A673 (cell line): ENCODE results near the gene CACNA1A. TPM values are rescaled to one million over a fixed set of nuclear protein-coding genes. Genes with fewer than 3 reads are reported as not detected.

Experiments
- BruUV-seq: library from RNA; stranded (reverse); fragments of 400-500 nt; replicated peaks from 2 replicates; lab custom pipeline; 2021; lab: Mats Ljungman, UMichigan
- CTCF ChIA-PET: fragments of 300-600 bp; sonication (Branson Sonifier 250); formaldehyde crosslinking; loops from one replicate; lab custom pipeline; 2022; ENCODE audit warnings: antibody characterized with exemption; lab: Charles Lee
- POLR2A ChIA-PET: fragments of 300-600 bp; sonication (Branson Sonifier 250); formaldehyde crosslinking; loops from one replicate; lab custom pipeline; 2022; ENCODE audit warnings: antibody characterized with exemption; ENCODE audit not compliant: low non-redundant PET; lab: Charles Lee
- DNase-seq: peaks from one replicate; pipeline ENCODE4 v3.0.0-alpha.2; 2015; ENCODE audit warnings: low spot score
- H3K27ac ChIP-seq: fragments of 200-600 bp; sonication (generic); 2 replicates; pipeline ENCODE4 v1.5.1; 2016; ENCODE audit warnings: mixed run types, low read depth, mild to moderate bottlenecking, mixed read lengths, antibody characterized with exemption, low read length; ENCODE audit not compliant: poor library complexity, severe bottlenecking
- H3K27me3 ChIP-seq: fragments of 200-600 bp; sonication (generic); replicated peaks from 2 replicates; pipeline ENCODE4 v1.6.1; 2017; ENCODE audit warnings: mixed run types, low read depth, mild to moderate bottlenecking, mixed read lengths, antibody characterized with exemption, low read length; ENCODE audit not compliant: insufficient read depth, poor library complexity
- H3K36me3 ChIP-seq: fragments of 200-600 bp; sonication (generic); 2 replicates; pipeline ENCODE4 v1.6.1; 2016; ENCODE audit warnings: mixed run types, mild to moderate bottlenecking, mixed read lengths, antibody characterized with exemption, low read length; ENCODE audit not compliant: insufficient read depth, poor library complexity, severe bottlenecking
- H3K4me1 ChIP-seq: fragments of 200-600 bp; sonication (generic); 2 replicates; pipeline ENCODE4 v1.6.1; 2017; ENCODE audit warnings: mixed run types, mild to moderate bottlenecking, mixed read lengths, antibody characterized with exemption, low read length; ENCODE audit not compliant: insufficient read depth, poor library complexity, severe bottlenecking
- H3K4me3 ChIP-seq: fragments of 200-600 bp; sonication (generic); 2 replicates; pipeline ENCODE4 v1.5.1; 2016; ENCODE audit warnings: low read depth, mixed run types, mild to moderate bottlenecking, mixed read lengths, low read length; ENCODE audit not compliant: poor library complexity, severe bottlenecking
- H3K9me3 ChIP-seq: fragments of 200-600 bp; sonication (generic); 2 replicates; pipeline ENCODE4 v1.6.1; 2016; ENCODE audit warnings: mixed run types, low read depth, mild to moderate bottlenecking, mixed read lengths, antibody characterized with exemption, low read length; ENCODE audit not compliant: poor library complexity, severe bottlenecking
- EZH2 ChIP-seq: fragments of 200-600 bp; sonication (generic); IDR thresholded peaks from 2 replicates; pipeline ENCODE4 v1.6.1; 2017; ENCODE audit warnings: borderline replicate concordance, low read depth, mild to moderate bottlenecking, mixed read lengths, antibody characterized with exemption, low read length; ENCODE audit not compliant: poor library complexity, severe bottlenecking
- intact Hi-C: fragments of 100-400 bp; cut with micrococcal nuclease; formaldehyde crosslinking; loops from one replicate; pipeline ENCODE4 v1.10.0; 2022; ENCODE audit not compliant: unreplicated experiment
- total RNA-seq: library from RNA; stranded (reverse); gene quantifications from 2 replicates; pipeline ENCODE4 v1.2.3, GENCODE V29; 2021
- TF ChIP-seq, protein P1 (sequence below): fragments of 300-800, 200-600 bp; sonication (generic); conservative IDR thresholded peaks from 2 replicates; pipeline ENCODE4 v1.5.1; 2017; ENCODE audit warnings: low read depth, mild to moderate bottlenecking, antibody characterized with exemption, low read length, moderate library complexity, mixed read lengths

CACNA1A gene
- total RNA-seq, 1 experiment from 2014 or later = 3.2 TPM

DNA sequence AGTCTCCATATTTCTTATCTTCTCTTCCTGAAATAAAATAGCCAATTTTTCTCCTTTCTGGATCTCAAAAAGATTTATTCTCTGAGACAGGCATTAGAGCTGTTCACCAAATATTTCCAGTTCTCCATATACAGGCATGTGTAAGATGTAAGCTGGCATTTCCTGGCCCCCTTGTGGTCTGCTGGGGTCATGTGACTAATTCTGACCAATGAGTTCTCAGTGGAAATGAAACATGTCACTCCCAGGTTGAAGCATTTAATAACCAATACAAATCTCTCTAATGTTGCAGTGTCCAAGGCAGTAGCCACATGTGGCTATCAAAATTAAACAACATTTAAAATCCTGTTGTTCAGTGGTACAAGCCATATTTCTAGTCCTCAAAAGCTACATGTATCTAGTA lies 14.8 kb upstream of the CACNA1A start:
- Histone ChIP-seq H3K27me3 (peaks cover 4% of the 10 kb centered on the region), H3K4me3 (no peak overlapping the region), H3K36me3 (no peaks in the 10 kb centered on the region), H3K9me3 (peaks cover 6% of the 10 kb centered on the region), H3K4me1 (no peaks in the 10 kb centered on the region), H3K27ac (no peak overlapping the region)
- TF ChIP-seq, protein P1, sequence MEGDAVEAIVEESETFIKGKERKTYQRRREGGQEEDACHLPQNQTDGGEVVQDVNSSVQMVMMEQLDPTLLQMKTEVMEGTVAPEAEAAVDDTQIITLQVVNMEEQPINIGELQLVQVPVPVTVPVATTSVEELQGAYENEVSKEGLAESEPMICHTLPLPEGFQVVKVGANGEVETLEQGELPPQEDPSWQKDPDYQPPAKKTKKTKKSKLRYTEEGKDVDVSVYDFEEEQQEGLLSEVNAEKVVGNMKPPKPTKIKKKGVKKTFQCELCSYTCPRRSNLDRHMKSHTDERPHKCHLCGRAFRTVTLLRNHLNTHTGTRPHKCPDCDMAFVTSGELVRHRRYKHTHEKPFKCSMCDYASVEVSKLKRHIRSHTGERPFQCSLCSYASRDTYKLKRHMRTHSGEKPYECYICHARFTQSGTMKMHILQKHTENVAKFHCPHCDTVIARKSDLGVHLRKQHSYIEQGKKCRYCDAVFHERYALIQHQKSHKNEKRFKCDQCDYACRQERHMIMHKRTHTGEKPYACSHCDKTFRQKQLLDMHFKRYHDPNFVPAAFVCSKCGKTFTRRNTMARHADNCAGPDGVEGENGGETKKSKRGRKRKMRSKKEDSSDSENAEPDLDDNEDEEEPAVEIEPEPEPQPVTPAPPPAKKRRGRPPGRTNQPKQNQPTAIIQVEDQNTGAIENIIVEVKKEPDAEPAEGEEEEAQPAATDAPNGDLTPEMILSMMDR = no peak
- TF ChIP-seq EZH2 = no peak
- ChIA-PET CTCF (no interaction called here), POLR2A (no interaction called here)
- DNase-seq = peak; percentile 10
- intact Hi-C loops = no loop called here
- BruUV-seq = no TSS peak

DNA sequence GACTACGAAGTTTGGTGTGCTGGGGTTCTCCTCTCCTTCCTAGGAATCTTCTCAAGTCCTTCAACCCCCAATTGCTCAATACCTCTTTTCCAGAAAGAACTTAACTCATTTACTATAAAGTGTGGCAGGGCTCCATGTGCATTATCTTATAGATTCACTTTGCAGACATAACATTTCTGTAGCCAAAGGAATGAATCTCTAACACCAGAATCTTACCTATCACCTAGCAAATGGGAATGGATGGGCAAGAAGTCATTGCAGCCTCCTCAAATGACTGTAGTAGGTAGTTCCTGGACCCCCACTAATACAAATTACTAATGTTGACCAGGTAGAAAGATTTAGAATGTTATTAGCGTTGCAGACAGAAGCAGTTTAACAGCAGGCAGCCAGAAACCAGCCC lies 5.7 kb upstream of the CACNA1A start:
- ChIA-PET CTCF (no interaction called here), POLR2A (no interaction called here)
- TF ChIP-seq, protein P1 = no peak
- TF ChIP-seq EZH2 = no peak
- BruUV-seq = no TSS peak
- no peaks in the 10 kb centered on the region for H3K4me1 ChIP-seq
- peaks cover 46% of the 10 kb centered on the region for H3K27me3 ChIP-seq
- no peak overlapping the region for H3K4me3 ChIP-seq
- DNase-seq = no peak
- no peaks in the 10 kb centered on the region for H3K9me3 ChIP-seq
- intact Hi-C loops = no loop called here
- H3K36me3 ChIP-seq = no peaks in the 10 kb centered on the region
- H3K27ac ChIP-seq = no peak overlapping the region

DNA sequence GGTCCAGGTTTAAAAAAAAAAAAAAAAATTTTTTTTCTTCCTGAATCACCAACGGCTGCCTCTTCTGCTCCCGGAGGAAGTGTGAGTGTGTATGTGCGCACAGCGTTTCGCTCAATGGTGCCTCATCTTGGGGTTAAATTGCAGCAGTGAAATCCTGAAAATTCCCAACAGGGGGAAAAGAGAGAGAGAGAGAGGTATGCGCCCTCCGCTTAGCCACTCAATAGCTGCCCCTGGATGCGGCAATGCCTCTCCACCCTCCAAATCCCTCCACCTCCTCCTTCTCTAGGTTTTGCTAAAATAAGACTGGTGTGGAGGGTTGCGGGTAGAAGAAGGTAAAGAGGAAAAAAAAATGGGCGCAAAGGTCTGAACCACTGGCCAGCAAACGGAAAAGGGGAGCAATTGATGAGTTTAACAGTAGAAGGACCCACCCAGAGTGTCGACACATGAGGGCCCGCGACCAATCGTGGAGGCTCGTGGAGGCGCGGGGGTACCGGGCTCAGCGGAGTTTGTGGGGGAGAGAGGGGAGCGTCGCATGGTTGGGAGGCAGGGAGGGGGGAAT lies 853 bp upstream of the CACNA1A start:
- Histone ChIP-seq H3K4me1 (no peaks in the 10 kb centered on the region), H3K27me3 (peaks cover 75% of the 10 kb centered on the region), H3K9me3 (no peaks in the 10 kb centered on the region), H3K4me3 (no peak overlapping the region), H3K27ac (no peak overlapping the region), H3K36me3 (no peaks in the 10 kb centered on the region)
- TF ChIP-seq EZH2 = no peak
- TF ChIP-seq, protein P1 = no peak
- intact Hi-C loops = no loop called here
- CTCF ChIA-PET = no interaction called here
- no TSS peak for BruUV-seq
- POLR2A ChIA-PET = no interaction called here
- DNase-seq = no peak
